Activated T-helper 1 cell treated with anti-CD3 and anti-CD28 coated beads, Interleukin-12 subunit alpha, Interleukin-12 subunit beta, Interleukin-2, Interleukin-4 antibody, amounts not matched to agents 30 ng/mL and 10 ng/mL and 1 ng/mL, durations not matched to agents 14 hours and 24 hours and 36 hours (primary cell): Measurements from ENCODE around the gene SYNE2. TPM values are rescaled to one million over a fixed set of nuclear protein-coding genes. Genes with fewer than 3 reads are reported as not detected.
"Not testable (repeated sequence)": the region's sequence is repeated elsewhere in the genome, so short reads cannot be mapped to it uniquely, and the experiment has no call there.

Experiments
- DNase-seq: peaks from one replicate; pipeline ENCODE4 v3.0.0; 2021; ENCODE audit warnings: low spot score
- H3K27ac Mint-ChIP-seq: one replicate; pipeline ENCODE4 v1.8.0; 2021; ENCODE audit warnings: mild to moderate bottlenecking, mixed read lengths
- H3K27me3 Mint-ChIP-seq: one replicate; pipeline ENCODE4 v1.8.0; 2022; ENCODE audit warnings: mild to moderate bottlenecking, moderate library complexity, mixed read lengths; ENCODE audit not compliant: insufficient read depth
- H3K36me3 Mint-ChIP-seq: one replicate; pipeline ENCODE4 v1.8.0; 2021; ENCODE audit warnings: low read depth, mixed read lengths
- H3K4me1 Mint-ChIP-seq: one replicate; pipeline ENCODE4 v1.8.0; 2021; ENCODE audit warnings: low read depth, mixed read lengths
- H3K4me3 Mint-ChIP-seq: one replicate; pipeline ENCODE4 v1.8.0; 2021; ENCODE audit warnings: mild to moderate bottlenecking, moderate library complexity, mixed read lengths
- H3K9me3 Mint-ChIP-seq: one replicate; pipeline ENCODE4 v1.8.0; 2021; ENCODE audit warnings: mixed read lengths
- intact Hi-C: fragments of 100-400 bp; cut with micrococcal nuclease; formaldehyde crosslinking; loops from one replicate; pipeline ENCODE4 v1.15.1; 2024
- total RNA-seq: library from RNA; stranded (reverse); gene quantifications from 2 replicates; pipeline ENCODE4 v1.2.3, GENCODE V29; 2022

The SYNE2 gene
- total RNA-seq, 1 donor from 2014 or later: 25.1 TPM

- Mint-ChIP-seq H3K27ac (no peak overlapping the region), H3K27me3 (no peaks in the 10 kb centered on the region), H3K4me1 (no peaks in the 10 kb centered on the region), H3K4me3 (no peak overlapping the region), H3K9me3 (no peaks in the 10 kb centered on the region), H3K36me3 (peaks cover 17% of the 10 kb centered on the region)
- no peak for DNase-seq
- intact Hi-C loops: no loop called here
Measured at GRCh38 chr14:64092940-64093339, 240.1 kb downstream of the SYNE2 start.

DNA sequence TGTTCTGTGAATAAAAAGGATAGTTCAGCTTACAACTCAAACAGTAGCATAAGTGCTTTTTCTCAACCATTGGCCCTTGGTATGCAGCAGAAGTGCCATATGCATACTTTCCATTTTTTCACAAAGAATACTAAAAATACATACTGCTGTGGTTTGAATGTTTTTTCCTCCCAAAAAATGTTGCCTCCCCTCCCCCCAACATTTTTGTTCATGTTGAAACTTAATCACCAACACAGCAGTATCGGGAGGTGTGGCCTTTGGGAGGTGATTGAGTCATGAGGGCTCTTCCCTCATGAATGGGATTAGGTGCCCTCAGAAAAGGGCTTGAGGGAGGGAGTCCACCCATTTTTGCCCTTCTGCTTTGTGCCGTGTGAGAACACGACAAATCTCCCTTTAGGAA lies 242.8 kb downstream of the SYNE2 start:
- intact Hi-C loops: no loop called here
- H3K36me3 Mint-ChIP-seq: peaks cover 24% of the 10 kb centered on the region
- no peaks in the 10 kb centered on the region for H3K4me1 Mint-ChIP-seq
- no peak overlapping the region for H3K4me3 Mint-ChIP-seq
- H3K27me3 Mint-ChIP-seq: no peaks in the 10 kb centered on the region
- H3K9me3 Mint-ChIP-seq: no peaks in the 10 kb centered on the region
- no peak overlapping the region for H3K27ac Mint-ChIP-seq
- no peak for DNase-seq

DNA sequence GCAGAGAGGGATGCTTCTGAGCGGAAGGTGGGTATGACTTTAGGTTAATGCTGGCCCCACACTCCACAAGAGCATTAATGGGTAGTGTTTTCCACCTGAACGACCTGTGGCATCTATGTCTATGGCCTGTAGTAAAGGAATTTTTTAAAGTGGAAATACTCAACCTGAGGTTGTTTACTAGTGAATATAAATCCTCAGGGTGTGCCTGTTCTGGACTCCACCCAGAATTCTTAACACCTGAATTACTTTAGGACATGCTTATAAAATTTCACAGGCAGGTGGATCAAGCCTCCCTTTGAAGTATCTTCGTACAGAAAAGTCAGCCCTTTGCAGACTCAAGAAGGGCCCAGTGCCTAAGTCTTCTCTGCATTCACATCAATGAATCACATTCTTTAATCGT lies 245.3 kb downstream of the SYNE2 start:
- H3K36me3 Mint-ChIP-seq: peaks cover 34% of the 10 kb centered on the region
- no peaks in the 10 kb centered on the region for H3K4me1 Mint-ChIP-seq
- H3K4me3 Mint-ChIP-seq: no peak overlapping the region
- intact Hi-C loops: no loop called here
- DNase-seq: no peak
- H3K27me3 Mint-ChIP-seq: no peaks in the 10 kb centered on the region
- no peaks in the 10 kb centered on the region for H3K9me3 Mint-ChIP-seq
- H3K27ac Mint-ChIP-seq: no peak overlapping the region

GRCh38 chr14:64107438-64107837 lies 254.6 kb downstream of the SYNE2 start:
- Mint-ChIP-seq H3K27me3 (no peaks in the 10 kb centered on the region), H3K4me1 (no peaks in the 10 kb centered on the region), H3K4me3 (no peak overlapping the region), H3K36me3 (peaks cover 28% of the 10 kb centered on the region), H3K9me3 (no peaks in the 10 kb centered on the region), H3K27ac (no peak overlapping the region)
- intact Hi-C loops: no loop called here
- DNase-seq: no peak

GRCh38 chr14:64109819-64110554 lies 257.2 kb downstream of the SYNE2 start:
- H3K36me3 Mint-ChIP-seq: peaks cover 16% of the 10 kb centered on the region
- H3K27ac Mint-ChIP-seq: no peak overlapping the region
- H3K9me3 Mint-ChIP-seq: no peaks in the 10 kb centered on the region
- H3K4me3 Mint-ChIP-seq: no peak overlapping the region
- H3K4me1 Mint-ChIP-seq: no peaks in the 10 kb centered on the region
- DNase-seq: no peak
- intact Hi-C loops: no loop called here
- H3K27me3 Mint-ChIP-seq: no peaks in the 10 kb centered on the region

GRCh38 chr14:64110802-64111201 lies 258.0 kb downstream of the SYNE2 start:
- Mint-ChIP-seq H3K27me3 (no peaks in the 10 kb centered on the region), H3K27ac (no peak overlapping the region), H3K4me1 (no peaks in the 10 kb centered on the region), H3K4me3 (no peak overlapping the region), H3K9me3 (no peaks in the 10 kb centered on the region), H3K36me3 (peaks cover 17% of the 10 kb centered on the region)
- intact Hi-C loops: no loop called here
- DNase-seq: no peak

- no peaks in the 10 kb centered on the region for H3K27me3 Mint-ChIP-seq
- DNase-seq: no peak
- no peak overlapping the region for H3K27ac Mint-ChIP-seq
- no peak overlapping the region for H3K4me3 Mint-ChIP-seq
- peaks cover 19% of the 10 kb centered on the region for H3K36me3 Mint-ChIP-seq
- intact Hi-C loops: no loop called here
- H3K4me1 Mint-ChIP-seq: no peaks in the 10 kb centered on the region
- no peaks in the 10 kb centered on the region for H3K9me3 Mint-ChIP-seq
Measured at GRCh38 chr14:64112867-64113678, 260.3 kb downstream of the SYNE2 start.

GRCh38 chr14:64114166-64114565 lies 261.4 kb downstream of the SYNE2 start:
- Mint-ChIP-seq H3K36me3 (peaks cover 22% of the 10 kb centered on the region), H3K4me3 (no peak overlapping the region), H3K27ac (no peak overlapping the region), H3K4me1 (no peaks in the 10 kb centered on the region), H3K27me3 (no peaks in the 10 kb centered on the region), H3K9me3 (no peaks in the 10 kb centered on the region)
- intact Hi-C loops: no loop called here
- DNase-seq: no peak

DNA sequence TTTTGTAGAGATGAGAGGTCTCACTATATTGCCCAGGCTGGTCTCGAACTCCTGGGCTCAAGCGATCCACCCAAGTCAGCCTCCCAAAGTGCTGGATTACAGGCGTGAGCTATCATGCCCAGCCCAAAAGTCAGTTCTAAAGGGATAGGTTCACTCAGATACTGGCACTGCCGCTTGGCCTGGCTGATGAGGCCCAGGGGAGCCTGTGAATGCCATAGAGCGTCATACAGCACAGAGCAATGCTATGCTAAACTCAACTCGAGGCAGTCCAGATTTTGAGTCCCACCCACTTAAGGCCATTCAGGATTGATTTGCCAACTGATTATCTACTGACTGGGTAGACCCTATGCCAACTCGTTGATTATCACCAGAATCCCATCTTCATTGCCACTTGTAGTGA lies 262.0 kb downstream of the SYNE2 start:
- Mint-ChIP-seq H3K4me1 (peaks cover 4% of the 10 kb centered on the region), H3K4me3 (no peak overlapping the region), H3K27ac (no peak overlapping the region), H3K9me3 (no peaks in the 10 kb centered on the region), H3K36me3 (peaks cover 28% of the 10 kb centered on the region), H3K27me3 (no peaks in the 10 kb centered on the region)
- no peak for DNase-seq
- intact Hi-C loops: no loop called here

DNA sequence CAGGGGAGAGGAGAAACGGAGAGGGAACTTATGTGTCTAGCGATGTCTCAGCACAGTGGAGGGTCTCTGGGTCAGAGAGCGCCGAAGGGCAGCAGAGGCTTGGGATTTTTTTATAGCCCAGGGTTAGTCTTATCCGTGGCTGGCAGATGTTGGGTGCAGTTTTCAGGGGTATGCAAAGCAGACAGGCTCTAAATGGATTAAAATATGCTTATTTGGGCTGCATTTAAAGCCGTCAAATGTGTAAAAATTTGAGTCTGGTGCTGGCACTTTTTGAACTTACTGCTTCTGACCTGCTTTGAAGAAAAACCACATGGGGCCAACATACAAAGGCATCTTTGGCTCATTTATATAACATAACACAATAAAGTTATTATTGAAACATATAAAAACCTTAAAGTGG lies 262.6 kb downstream of the SYNE2 start:
- Mint-ChIP-seq H3K4me3 (no peak overlapping the region), H3K27ac (no peak overlapping the region), H3K36me3 (peaks cover 28% of the 10 kb centered on the region), H3K4me1 (peaks cover 5% of the 10 kb centered on the region), H3K9me3 (no peaks in the 10 kb centered on the region), H3K27me3 (no peaks in the 10 kb centered on the region)
- no peak for DNase-seq
- intact Hi-C loops: no loop called here

- no peak overlapping the region for H3K27ac Mint-ChIP-seq
- H3K27me3 Mint-ChIP-seq: no peaks in the 10 kb centered on the region
- H3K4me1 Mint-ChIP-seq: peaks cover 5% of the 10 kb centered on the region
- no peak for DNase-seq
- no peaks in the 10 kb centered on the region for H3K9me3 Mint-ChIP-seq
- intact Hi-C loops: no loop called here
- H3K4me3 Mint-ChIP-seq: no peak overlapping the region
- peaks cover 34% of the 10 kb centered on the region for H3K36me3 Mint-ChIP-seq
Measured at GRCh38 chr14:64117671-64118402, 265.0 kb downstream of the SYNE2 start.

GRCh38 chr14:64118403-64118742 lies 265.6 kb downstream of the SYNE2 start:
- H3K4me3 Mint-ChIP-seq, DNase-seq, H3K4me1 Mint-ChIP-seq, H3K27ac Mint-ChIP-seq, H3K27me3 Mint-ChIP-seq, intact Hi-C loops, H3K9me3 Mint-ChIP-seq: not testable (repeated sequence)
- peaks cover 35% of the 10 kb centered on the region for H3K36me3 Mint-ChIP-seq

DNA sequence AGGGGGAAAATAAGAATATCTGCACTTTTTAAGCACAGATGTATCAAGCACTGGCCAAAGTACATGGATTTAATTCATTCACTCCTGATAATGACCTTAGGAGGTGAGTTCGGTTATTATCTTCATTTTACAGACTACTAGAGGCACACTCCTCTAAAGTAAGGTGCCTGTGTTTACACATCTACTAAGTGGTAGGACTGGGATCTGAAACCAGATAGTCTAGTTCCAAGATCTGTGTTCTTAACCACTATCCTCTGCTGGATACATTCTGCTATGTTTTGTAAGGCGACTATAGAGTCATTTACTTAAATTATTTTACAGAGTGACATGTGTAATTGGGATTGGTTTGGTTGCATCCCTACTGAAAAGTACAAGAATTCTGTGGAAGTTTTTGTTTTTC lies 266.1 kb downstream of the SYNE2 start:
- Mint-ChIP-seq H3K27me3 (no peaks in the 10 kb centered on the region), H3K4me3 (no peak overlapping the region), H3K9me3 (no peaks in the 10 kb centered on the region), H3K27ac (no peak overlapping the region), H3K4me1 (peaks cover 5% of the 10 kb centered on the region), H3K36me3 (peaks cover 38% of the 10 kb centered on the region)
- intact Hi-C loops: no loop called here
- no peak for DNase-seq
